ENCODE measurements around the gene IFNA16. TPM values are rescaled to one million over a fixed set of nuclear protein-coding genes. Genes with fewer than 3 reads are reported as not detected.
"Not testable (repeated sequence)": the region's sequence is repeated elsewhere in the genome, so short reads cannot be mapped to it uniquely, and the experiment has no call there.

IFNA16 gene
- total RNA-seq, 2 experiments from 2014 or later, result not detected

DNA sequence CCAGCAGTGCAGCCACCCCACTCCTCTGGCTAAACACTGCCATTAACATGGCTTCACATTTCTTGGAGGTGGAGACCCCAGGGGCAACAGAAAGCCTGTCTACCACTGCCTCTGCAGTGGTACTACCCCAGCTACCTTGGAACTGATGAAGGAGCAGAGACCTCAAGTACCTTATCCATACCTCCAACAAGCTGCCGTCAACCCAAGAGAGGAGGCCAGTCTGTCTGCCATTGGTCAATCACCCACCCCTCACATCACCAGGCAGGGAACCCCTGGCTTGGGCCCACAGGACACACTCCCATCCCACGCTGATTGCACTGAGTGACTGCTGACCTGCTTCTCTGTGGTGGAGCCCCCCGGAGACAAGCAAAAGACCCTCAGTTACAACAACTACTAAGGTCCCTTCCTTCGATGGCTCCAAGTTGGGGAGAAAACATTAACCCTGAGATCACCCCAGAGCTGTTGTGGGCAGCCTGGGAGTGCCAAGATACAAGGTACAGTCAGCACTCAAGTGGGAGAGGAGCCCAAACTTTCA lies 17.1 kb upstream of the IFNA16 start:
- H3K4me3 Mint-ChIP-seq, result no peak overlapping the region
- H3K27ac Mint-ChIP-seq, result no peak overlapping the region
- H3K36me3 Mint-ChIP-seq (ENCODE audit: low read depth), result no peaks in the 10 kb centered on the region
- H3K9me3 Mint-ChIP-seq, result no peaks in the 10 kb centered on the region
- no peak for DNase-seq
- CTCF ChIA-PET, result interaction anchor here (0.9 to 1.9 kb wide), 6 partner anchors 22 to 554 kb away, joined by 3 to 8 read pairs (median 4); no protein-coding TSS in a partner anchor
- intact Hi-C loops (cut with micrococcal nuclease), result no loop called here
- H3K4me1 Mint-ChIP-seq (ENCODE audit: low read depth), result peaks cover 8% of the 10 kb centered on the region
- peaks cover 1% of the 10 kb centered on the region for H3K27me3 Mint-ChIP-seq (ENCODE audit: low read depth)

DNA sequence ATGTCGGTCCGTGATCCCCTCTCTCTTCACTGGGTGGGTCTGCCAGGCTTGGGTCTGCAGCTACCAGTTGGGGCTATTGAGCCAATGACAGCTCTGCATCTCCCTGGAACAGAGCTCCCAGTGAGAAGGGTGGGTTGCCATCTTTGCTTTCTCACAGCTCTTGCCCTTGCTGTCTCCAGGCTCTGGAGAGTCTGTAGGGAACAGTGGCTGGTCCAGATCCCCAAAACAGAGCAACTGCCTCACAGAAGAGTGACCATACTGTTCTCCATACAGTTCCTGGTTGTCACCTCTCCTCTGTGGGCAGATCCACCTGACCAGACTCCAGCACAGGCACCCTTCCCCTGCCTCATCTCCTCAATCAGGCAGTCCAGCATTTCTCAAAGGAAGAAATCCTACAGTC lies 16.1 kb upstream of the IFNA16 start:
- Mint-ChIP-seq H3K4me1 (ENCODE audit: low read depth) (peaks cover 8% of the 10 kb centered on the region), H3K36me3 (ENCODE audit: low read depth) (no peaks in the 10 kb centered on the region), H3K4me3 (no peak overlapping the region), H3K9me3 (no peaks in the 10 kb centered on the region), H3K27me3 (ENCODE audit: low read depth) (no peaks in the 10 kb centered on the region), H3K27ac (no peak overlapping the region)
- CTCF ChIA-PET, result interaction anchor here (1.1 to 1.4 kb wide), 2 partner anchors 21 to 38 kb away, joined by 3 read pairs; no protein-coding TSS in a partner anchor
- no peak for DNase-seq
- intact Hi-C loops (cut with micrococcal nuclease), result no loop called here

DNA sequence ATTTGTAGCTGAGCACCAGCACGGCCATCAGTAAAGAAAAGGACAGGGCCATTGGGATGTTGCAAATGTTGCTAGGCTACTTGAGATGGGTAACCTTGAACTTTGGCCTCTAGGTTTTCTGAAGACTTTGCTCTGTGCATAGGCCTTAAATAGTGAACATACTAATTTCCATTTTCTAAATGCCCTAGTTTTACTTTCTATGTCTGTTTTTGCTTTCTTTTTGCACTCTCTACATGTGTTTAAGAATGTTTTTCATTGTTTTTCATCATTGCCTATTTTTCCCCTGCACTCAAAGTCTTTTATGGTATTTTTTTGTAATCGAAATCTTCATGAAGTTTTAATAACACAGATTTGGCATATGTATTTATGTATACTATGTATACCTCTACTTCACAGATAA lies 11.0 kb upstream of the IFNA16 start, which contains the start of gene IFNA17:
Gene IFNA17, minus strand, starts transcription at position 101 of the 400 bp plus-strand sequence. Its CDS starts 49 bp downstream, at position 52.
- H3K4me1 Mint-ChIP-seq (ENCODE audit: low read depth), result no peaks in the 10 kb centered on the region
- CTCF ChIA-PET, result interaction anchor here (1.2 to 1.3 kb wide), 2 partner anchors 25 to 33 kb away, joined by 3 read pairs; no protein-coding TSS in a partner anchor
- peaks cover 2% of the 10 kb centered on the region for H3K27me3 Mint-ChIP-seq (ENCODE audit: low read depth)
- DNase-seq, result no peak
- intact Hi-C loops (cut with micrococcal nuclease), result no loop called here
- no peaks in the 10 kb centered on the region for H3K36me3 Mint-ChIP-seq (ENCODE audit: low read depth)
- no peak within 1 kb of the TSS for H3K4me3 Mint-ChIP-seq
- H3K27ac Mint-ChIP-seq, result no peak within 1 kb of the TSS
- H3K9me3 Mint-ChIP-seq, result no peaks in the 10 kb centered on the region

DNA sequence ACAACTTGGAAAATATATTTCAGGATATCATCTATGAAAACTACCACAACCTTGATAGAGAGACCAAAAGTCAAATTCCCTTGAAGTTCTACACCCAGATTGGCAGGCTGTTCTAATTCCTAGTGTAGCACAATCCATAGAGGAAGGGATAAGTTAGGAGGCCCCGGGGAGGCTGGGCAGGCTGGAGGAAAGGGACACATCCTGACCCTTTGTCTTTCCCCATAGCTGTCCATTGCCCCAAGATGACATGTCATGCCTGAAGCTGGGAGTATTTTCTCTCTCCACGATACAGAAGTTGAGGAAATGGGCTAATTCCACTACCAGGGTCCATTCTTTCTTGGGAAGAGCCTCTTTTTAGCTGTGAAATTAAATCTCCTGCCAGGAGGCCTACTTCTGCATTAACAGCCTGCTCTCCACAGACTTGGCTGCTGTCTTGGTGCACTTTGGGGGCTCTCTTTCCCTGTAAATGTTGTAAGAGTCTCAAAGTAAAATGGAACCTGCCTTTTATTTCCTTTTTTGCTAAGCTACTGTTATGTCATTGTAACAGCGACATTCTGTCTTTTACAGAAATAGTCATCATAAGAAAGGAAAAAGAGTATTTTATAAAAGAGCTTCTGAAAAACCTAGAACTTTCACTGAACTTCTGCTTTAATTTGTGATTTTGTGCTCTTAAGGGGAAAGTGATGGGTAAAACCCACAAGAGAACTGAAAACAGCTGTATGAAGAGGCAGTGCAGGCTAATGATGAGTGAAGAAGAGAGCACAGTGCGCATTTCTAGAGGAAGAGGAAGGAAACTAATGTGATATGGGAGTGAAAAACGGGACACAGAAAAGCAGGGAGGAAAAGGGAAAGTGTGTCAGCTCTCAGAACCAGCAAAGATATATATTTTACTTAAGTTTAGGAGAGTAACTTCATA lies 3.4 kb downstream of the IFNA16 start:
- H3K36me3 Mint-ChIP-seq (ENCODE audit: low read depth); H3K4me1 Mint-ChIP-seq (ENCODE audit: low read depth); DNase-seq; H3K9me3 Mint-ChIP-seq; H3K27ac Mint-ChIP-seq: not testable (repeated sequence)
- CTCF ChIA-PET, result interaction anchor here (1.0 to 2.1 kb wide), 7 partner anchors 17 to 242 kb away, joined by 3 to 11 read pairs (median 5); no protein-coding TSS in a partner anchor
- intact Hi-C loops (cut with micrococcal nuclease), result loop anchor here (1.0 to 5.0 kb wide), 4 partner anchors 18 to 589 kb away; partner anchors contain the start of gene MTAP
- H3K4me3 Mint-ChIP-seq, result peak overlapping the region; percentile 19
- H3K27me3 Mint-ChIP-seq (ENCODE audit: low read depth), result peaks cover 14% of the 10 kb centered on the region

DNA sequence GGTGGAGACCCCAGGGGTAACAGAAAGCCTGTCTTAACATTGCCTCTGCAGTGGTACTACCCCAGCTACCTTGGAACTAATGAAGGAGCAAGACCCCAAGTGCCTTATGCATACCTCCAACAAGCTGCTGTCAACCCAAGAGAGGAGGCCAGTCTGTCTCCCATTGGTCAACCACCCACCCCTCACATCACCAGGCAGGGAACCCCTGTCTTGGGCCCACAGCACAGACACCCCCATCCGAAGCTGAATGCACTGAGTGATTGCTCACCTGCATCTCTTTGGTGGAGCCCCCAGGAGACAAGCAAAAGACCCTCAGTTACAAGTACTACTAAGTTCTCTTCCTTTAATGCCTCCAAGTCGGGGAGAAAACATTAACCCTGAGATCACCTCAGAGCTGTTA lies 5.0 kb downstream of the IFNA16 start:
- H3K27me3 Mint-ChIP-seq (ENCODE audit: low read depth); H3K9me3 Mint-ChIP-seq; H3K4me3 Mint-ChIP-seq; H3K4me1 Mint-ChIP-seq (ENCODE audit: low read depth); DNase-seq; H3K27ac Mint-ChIP-seq; H3K36me3 Mint-ChIP-seq (ENCODE audit: low read depth): not testable (repeated sequence)
- CTCF ChIA-PET, result interaction anchor here (1.1 to 2.1 kb wide), 5 partner anchors 15 to 243 kb away, joined by 3 to 11 read pairs (median 9); no protein-coding TSS in a partner anchor
- intact Hi-C loops (cut with micrococcal nuclease), result loop anchor here (5.0 kb wide), 2 partner anchors 185 to 590 kb away; partner anchors contain the start of gene MTAP

DNA sequence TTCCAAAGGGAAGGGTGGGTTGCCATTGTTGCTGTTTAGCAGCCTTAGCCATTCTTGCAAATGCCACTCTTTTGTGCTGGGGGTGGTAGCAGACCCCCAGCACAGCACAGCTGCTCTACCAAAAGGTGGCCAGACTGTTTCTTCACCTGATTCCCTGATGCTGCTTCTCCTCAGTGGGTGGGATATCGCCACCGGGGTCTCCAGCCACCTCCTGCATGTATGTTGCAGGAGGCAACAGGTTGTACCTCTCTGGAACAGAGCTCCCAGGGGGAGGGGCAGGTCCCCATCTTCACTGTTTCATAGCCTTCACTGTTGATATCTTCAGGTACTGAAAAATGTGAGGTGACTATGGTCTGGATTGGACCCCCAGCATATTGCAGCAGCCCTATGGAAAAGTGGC lies 6.3 kb downstream of the IFNA16 start:
- H3K36me3 Mint-ChIP-seq (ENCODE audit: low read depth); H3K27me3 Mint-ChIP-seq (ENCODE audit: low read depth); H3K4me3 Mint-ChIP-seq; DNase-seq; H3K27ac Mint-ChIP-seq; H3K9me3 Mint-ChIP-seq; H3K4me1 Mint-ChIP-seq (ENCODE audit: low read depth): not testable (repeated sequence)
- CTCF ChIA-PET, result interaction anchor here (1.2 to 2.0 kb wide), 2 partner anchors 16 kb away, joined by 5 to 9 read pairs; no protein-coding TSS in a partner anchor
- intact Hi-C loops (cut with micrococcal nuclease), result loop anchor here (5.0 kb wide), 2 partner anchors 187 to 592 kb away; partner anchors contain the start of gene MTAP

DNA sequence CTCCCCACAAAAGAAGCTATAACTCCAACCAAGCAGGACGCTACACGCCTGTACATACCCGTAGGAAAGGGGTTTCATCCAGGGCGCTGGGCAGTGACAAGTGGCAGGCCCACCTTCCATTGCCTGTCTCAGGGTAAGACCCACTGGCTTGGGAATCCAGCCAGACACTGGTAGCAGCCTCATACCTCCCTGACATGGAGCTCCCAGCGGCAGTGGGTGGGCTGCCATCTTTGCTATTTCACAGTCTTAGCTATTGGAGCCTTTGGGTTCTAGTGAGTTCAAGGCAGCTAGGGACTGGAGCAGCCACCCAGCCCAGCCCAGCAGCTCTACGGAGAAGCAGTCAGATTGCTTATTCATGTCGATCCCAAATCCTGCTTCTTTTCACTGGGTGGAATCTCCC lies 6.8 kb downstream of the IFNA16 start:
- CTCF ChIA-PET, result interaction anchor here (1.2 kb wide), 1 partner anchor 15 kb away, joined by 5 read pairs; no protein-coding TSS in a partner anchor
- H3K27me3 Mint-ChIP-seq (ENCODE audit: low read depth), result peaks cover 5% of the 10 kb centered on the region
- DNase-seq, result no peak
- no peak overlapping the region for H3K4me3 Mint-ChIP-seq
- no peak overlapping the region for H3K27ac Mint-ChIP-seq
- no peaks in the 10 kb centered on the region for H3K36me3 Mint-ChIP-seq (ENCODE audit: low read depth)
- H3K9me3 Mint-ChIP-seq, result no peaks in the 10 kb centered on the region
- intact Hi-C loops (cut with micrococcal nuclease), result loop anchor here (5.0 kb wide), 2 partner anchors 187 to 592 kb away; partner anchors contain the start of gene MTAP
- H3K4me1 Mint-ChIP-seq (ENCODE audit: low read depth), result peaks cover 7% of the 10 kb centered on the region

DNA sequence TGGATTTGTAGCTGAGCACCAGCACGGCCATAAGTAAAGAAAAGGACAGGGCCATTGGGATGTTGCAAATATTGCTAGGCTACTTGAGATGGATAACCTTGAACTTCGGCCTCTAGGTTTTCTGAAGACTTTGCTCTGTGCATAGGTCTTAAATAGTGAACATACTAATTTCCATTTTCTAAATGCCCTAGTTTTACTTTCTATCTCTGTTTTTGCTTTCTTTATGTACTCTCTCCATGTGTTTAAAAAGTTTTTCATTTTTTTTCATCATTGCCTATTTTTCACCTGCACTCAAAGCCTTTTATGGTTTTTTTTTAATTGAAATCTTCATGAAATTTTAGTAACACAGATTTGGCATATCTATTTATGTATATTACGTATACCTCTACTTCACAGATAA lies 10.1 kb downstream of the IFNA16 start, which contains the start of gene IFNA10:
Gene IFNA10, minus strand, starts transcription at position 101 of the 400 bp plus-strand sequence. Its CDS starts 46 bp downstream, at position 55.
- intact Hi-C loops (cut with micrococcal nuclease); H3K27ac Mint-ChIP-seq; H3K9me3 Mint-ChIP-seq; H3K36me3 Mint-ChIP-seq (ENCODE audit: low read depth); H3K4me3 Mint-ChIP-seq; H3K4me1 Mint-ChIP-seq (ENCODE audit: low read depth); DNase-seq; H3K27me3 Mint-ChIP-seq (ENCODE audit: low read depth): not testable (repeated sequence)
- CTCF ChIA-PET, result interaction anchor here (1.1 kb wide), 1 partner anchor 8 kb away, joined by 3 read pairs; no protein-coding TSS in a partner anchor

DNA sequence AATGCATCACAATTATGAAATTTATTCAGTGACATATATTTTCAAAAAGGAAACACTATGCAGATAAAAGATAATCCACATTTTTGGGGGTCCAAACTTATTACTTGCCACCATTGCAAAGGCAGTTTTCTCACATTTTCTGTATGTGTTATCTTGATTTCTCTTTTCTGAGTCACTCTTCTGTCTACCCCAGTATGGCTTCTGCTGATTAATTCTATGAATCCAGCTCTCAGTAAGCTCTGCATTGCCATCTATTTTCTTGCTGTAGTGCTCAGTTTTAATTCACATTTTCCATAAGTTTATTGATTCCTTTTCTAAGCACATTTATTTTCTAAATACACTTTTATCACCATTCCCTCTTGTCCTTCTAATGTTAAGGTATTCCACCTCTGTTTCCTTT lies 11.9 kb downstream of the IFNA16 start:
- H3K4me3 Mint-ChIP-seq, result no peak overlapping the region
- peaks cover 11% of the 10 kb centered on the region for H3K4me1 Mint-ChIP-seq (ENCODE audit: low read depth)
- H3K36me3 Mint-ChIP-seq (ENCODE audit: low read depth), result no peaks in the 10 kb centered on the region
- H3K27me3 Mint-ChIP-seq (ENCODE audit: low read depth), result peaks cover 12% of the 10 kb centered on the region
- DNase-seq, result no peak
- H3K9me3 Mint-ChIP-seq, result no peaks in the 10 kb centered on the region
- intact Hi-C loops (cut with micrococcal nuclease), result no loop called here
- H3K27ac Mint-ChIP-seq, result no peak overlapping the region
- CTCF ChIA-PET, result no interaction called here

DNA sequence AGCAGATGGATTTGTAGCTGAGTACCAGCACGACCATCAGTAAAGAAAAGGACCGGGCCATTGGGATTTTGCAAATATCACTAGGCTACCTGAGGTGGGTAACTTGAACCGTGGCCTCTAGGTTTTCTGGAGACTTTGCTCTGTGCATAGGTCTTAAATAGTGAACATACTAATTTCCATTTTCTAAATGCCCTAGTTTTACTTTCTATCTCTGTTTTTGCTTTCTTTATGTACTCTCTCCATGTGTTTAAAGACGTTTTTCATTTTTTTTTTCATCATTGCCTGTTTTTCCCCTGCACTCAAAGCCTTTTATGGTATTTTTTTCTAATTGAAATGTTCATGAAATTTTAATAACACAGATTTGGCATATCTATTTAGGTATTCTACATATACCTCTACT lies 15.0 kb downstream of the IFNA16 start, which contains the start of gene IFNA7:
Gene IFNA7, minus strand, starts transcription at position 101 of the 400 bp plus-strand sequence. Its CDS starts 40 bp downstream, at position 61.
- Mint-ChIP-seq H3K4me1 (ENCODE audit: low read depth) (peaks cover 11% of the 10 kb centered on the region), H3K27me3 (ENCODE audit: low read depth) (peaks cover 19% of the 10 kb centered on the region)
- CTCF ChIA-PET; H3K27ac Mint-ChIP-seq; H3K9me3 Mint-ChIP-seq; H3K4me3 Mint-ChIP-seq; intact Hi-C loops (cut with micrococcal nuclease); DNase-seq; H3K36me3 Mint-ChIP-seq (ENCODE audit: low read depth): not testable (repeated sequence)

DNA sequence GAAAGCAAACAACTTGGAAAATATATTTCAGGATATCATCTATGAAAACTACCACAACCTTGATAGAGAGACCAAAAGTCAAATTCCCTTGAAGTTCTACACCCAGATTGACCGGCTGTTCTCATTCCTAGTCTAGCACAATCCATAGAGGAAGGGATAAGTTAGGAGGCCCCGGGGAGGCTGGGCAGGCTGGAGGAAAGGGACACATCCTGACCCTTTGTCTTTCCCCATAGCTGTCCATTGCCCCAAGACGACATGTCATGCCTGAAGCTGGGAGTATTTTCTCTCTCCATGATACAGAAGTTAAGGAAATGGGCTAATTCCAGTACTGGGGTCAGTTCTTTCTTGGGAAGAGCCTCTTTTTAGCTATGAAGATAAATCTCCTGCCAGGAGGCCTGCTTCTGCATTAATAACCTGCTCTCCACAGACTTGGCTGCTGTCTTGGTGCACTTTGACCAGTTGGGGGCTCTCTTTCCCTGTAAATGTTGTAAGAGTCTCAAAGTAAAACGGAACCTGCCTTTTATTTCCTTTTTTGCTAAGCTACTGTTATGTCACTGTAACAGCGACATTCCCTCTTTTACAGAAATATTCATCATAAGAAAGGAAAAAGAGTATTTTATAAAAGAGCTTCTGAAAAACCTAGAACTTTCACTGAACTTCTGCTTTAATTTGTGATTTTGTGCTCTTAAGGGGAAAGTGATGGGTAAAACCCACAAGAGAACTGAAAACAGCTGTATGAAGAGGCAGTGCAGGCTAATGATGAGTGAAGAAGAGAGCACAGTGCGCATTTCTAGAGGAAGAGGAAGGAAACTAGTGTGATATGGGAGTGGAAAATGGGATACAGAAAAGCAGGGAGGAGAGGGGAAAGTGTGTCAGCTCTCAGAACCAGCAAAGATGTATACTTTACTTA lies 22.0 kb downstream of the IFNA16 start:
- not testable (repeated sequence) for H3K4me3 Mint-ChIP-seq; H3K36me3 Mint-ChIP-seq (ENCODE audit: low read depth); H3K27me3 Mint-ChIP-seq (ENCODE audit: low read depth); H3K9me3 Mint-ChIP-seq; H3K4me1 Mint-ChIP-seq (ENCODE audit: low read depth); H3K27ac Mint-ChIP-seq
- CTCF ChIA-PET, result interaction anchor here (0.7 to 3.9 kb wide), 30 partner anchors 8 to 589 kb away, joined by 3 to 28 read pairs (median 3); no protein-coding TSS in a partner anchor
- DNase-seq, result peak; percentile 69
- intact Hi-C loops (cut with micrococcal nuclease), result loop anchor here (1.0 to 10.0 kb wide), 8 partner anchors 18 to 1050 kb away; no protein-coding TSS in a partner anchor

Data from activated naive CD4-positive, alpha-beta T cell treated with anti-CD3 and anti-CD28 coated beads for 36 hours (primary cell).